Progenitor cell of endocrine pancreas (in vitro differentiated cells): ENCODE data around the gene LIPC. TPM values are rescaled to one million over a fixed set of nuclear protein-coding genes. Genes with fewer than 3 reads are reported as not detected.

ENCODE experiments used
- DNase-seq: peaks from one replicate; pipeline ENCODE4 v3.0.0; 2021; ENCODE audit warnings: low spot score; ENCODE audit not compliant: unreplicated experiment
- H3K27ac Mint-ChIP-seq: 2 replicates; pipeline ENCODE4 v1.8.0; 2021; ENCODE audit warnings: mild to moderate bottlenecking, moderate library complexity, mixed read lengths
- H3K27me3 Mint-ChIP-seq: 2 replicates; pipeline ENCODE4 v1.8.0; 2021; ENCODE audit warnings: mixed read lengths
- H3K36me3 Mint-ChIP-seq: 2 replicates; pipeline ENCODE4 v1.8.0; 2022; ENCODE audit warnings: mixed read lengths; ENCODE audit not compliant: insufficient read depth
- H3K4me1 Mint-ChIP-seq: 2 replicates; pipeline ENCODE4 v1.8.0; 2021; ENCODE audit warnings: low read depth, mixed read lengths
- H3K4me3 Mint-ChIP-seq: 2 replicates; pipeline ENCODE4 v1.8.0; 2021; ENCODE audit warnings: low read depth, mild to moderate bottlenecking, moderate library complexity, mixed read lengths
- H3K9me3 Mint-ChIP-seq: 2 replicates; pipeline ENCODE4 v1.8.0; 2021; ENCODE audit warnings: low read depth, mixed read lengths
- CTCF ChIP-seq: fragments of 200-600 bp; sonication (generic); IDR thresholded peaks from one replicate; pipeline ENCODE4 v1.5.0; 2021; ENCODE audit warnings: antibody characterized with exemption, mild to moderate bottlenecking; ENCODE audit not compliant: unreplicated experiment
- total RNA-seq: library from RNA; stranded (reverse); gene quantifications from 2 replicates; pipeline ENCODE4 v1.2.1, GENCODE V29; 2021

The LIPC gene
- total RNA-seq, 1 donor from 2014 or later, result 5.9 TPM

DNA sequence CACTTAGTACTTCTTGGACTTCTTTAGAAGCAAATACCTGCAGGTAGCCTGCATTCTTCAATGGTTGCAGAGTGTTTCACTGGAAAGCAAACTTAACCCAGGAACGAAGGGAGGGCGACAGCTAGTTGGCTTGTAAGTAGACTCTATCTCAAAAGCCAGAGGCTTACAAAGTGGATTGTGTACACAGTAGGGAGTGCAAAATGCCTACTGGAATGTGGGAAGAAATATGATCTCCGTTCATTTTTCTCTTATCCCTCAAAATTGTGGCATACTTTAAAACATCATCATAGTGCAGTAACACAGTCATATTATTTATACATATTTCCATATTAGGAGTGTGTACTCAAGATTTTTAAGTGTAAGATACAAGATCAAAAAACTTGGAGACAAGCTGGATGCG, 155.7 kb downstream of the LIPC start:
- H3K27me3 Mint-ChIP-seq, result no peaks in the 10 kb centered on the region
- H3K4me1 Mint-ChIP-seq, result peaks cover 40% of the 10 kb centered on the region
- no peaks in the 10 kb centered on the region for H3K36me3 Mint-ChIP-seq
- no peak overlapping the region for H3K27ac Mint-ChIP-seq
- no peak overlapping the region for H3K4me3 Mint-ChIP-seq
- TF ChIP-seq CTCF, result no peak
- H3K9me3 Mint-ChIP-seq, result peaks cover 5% of the 10 kb centered on the region
- no peak for DNase-seq

DNA sequence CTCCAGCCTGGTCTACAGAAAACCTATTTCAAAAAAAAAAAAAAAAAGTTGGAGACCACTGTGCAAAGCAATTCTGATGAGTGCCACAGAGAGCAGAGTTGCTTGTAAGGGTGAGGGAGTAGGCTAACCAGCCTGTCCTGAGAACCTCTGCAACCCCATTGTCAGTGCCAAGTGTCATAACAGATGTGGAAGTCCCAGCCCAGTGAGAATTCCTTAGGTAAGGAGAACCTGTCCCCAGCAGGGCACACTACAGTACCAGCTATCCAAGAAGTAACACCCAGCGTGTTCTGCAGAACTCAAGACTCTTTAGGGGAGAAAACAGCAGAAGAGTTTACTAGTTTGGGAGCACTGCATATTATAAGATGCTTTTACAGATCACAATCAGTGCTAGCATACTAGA, 156.3 kb downstream of the LIPC start:
- H3K9me3 Mint-ChIP-seq, result peaks cover 5% of the 10 kb centered on the region
- H3K4me3 Mint-ChIP-seq, result no peak overlapping the region
- H3K36me3 Mint-ChIP-seq, result peaks cover 1% of the 10 kb centered on the region
- peaks cover 40% of the 10 kb centered on the region for H3K4me1 Mint-ChIP-seq
- DNase-seq, result no peak
- TF ChIP-seq CTCF, result no peak
- no peak overlapping the region for H3K27ac Mint-ChIP-seq
- H3K27me3 Mint-ChIP-seq, result no peaks in the 10 kb centered on the region

DNA sequence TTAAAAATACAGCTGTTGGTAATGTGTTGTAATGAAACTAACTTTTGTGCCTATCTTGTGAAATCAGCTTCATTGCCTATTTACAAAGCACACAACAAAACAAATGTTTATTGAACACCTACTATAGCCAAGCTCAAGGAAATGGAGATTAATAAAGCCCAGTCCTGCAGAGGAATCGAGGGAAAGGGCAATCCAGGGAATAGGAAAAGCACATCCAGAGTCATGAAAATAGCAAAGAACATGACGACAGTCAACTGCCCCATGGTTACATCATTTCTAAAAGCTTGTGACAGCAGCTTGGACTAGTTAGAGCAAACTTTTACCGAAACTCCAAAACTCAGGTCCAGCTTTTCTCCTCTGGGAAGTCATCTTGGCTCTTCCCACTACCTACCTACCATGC, 157.3 kb downstream of the LIPC start:
- peaks cover 41% of the 10 kb centered on the region for H3K4me1 Mint-ChIP-seq
- no peak for DNase-seq
- peaks cover 4% of the 10 kb centered on the region for H3K36me3 Mint-ChIP-seq
- no peaks in the 10 kb centered on the region for H3K27me3 Mint-ChIP-seq
- no peak overlapping the region for H3K27ac Mint-ChIP-seq
- no peak for TF ChIP-seq CTCF
- no peaks in the 10 kb centered on the region for H3K9me3 Mint-ChIP-seq
- H3K4me3 Mint-ChIP-seq, result no peak overlapping the region

DNA sequence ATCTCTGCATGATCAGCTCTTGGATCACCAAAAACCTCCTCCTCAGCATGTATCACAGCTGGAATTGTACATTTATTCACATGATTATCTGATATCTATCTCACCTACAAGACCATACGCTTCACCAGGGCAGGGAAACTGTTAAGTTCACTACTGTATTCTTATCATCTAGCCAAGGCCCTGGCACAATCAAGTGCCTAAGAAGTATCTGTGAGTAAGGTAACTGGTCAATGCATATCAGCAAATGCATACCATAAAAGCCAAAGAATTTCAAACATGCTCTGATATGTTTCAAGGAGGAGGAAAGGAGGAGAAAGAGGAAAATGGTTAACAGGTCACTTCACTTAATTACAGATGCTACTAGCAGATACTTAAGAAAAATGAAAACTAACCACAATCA, 158.4 kb downstream of the LIPC start:
- H3K27me3 Mint-ChIP-seq, result no peaks in the 10 kb centered on the region
- H3K4me1 Mint-ChIP-seq, result peaks cover 47% of the 10 kb centered on the region
- no peak for DNase-seq
- H3K36me3 Mint-ChIP-seq, result peaks cover 5% of the 10 kb centered on the region
- peak overlapping the region; percentile 26 for H3K27ac Mint-ChIP-seq
- no peak overlapping the region for H3K4me3 Mint-ChIP-seq
- H3K9me3 Mint-ChIP-seq, result no peaks in the 10 kb centered on the region
- TF ChIP-seq CTCF, result no peak

DNA sequence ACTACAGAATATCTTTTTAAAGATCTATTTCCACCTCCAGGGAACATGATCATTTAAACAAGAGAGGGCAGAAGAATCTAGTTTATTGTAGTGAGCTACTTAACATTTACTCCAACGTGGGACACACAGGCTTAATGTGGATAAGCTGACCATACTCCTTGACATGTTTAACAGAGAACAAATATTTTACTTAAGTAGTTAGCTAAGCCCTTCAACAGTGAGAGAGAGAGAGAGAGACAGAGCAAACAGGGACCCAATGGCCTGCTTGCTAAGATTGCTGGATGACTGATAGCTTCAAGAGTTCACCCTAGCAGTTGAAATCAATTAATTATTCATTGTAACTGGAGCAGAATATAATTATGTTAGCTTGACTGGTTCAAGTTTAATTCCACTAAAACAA, 159.1 kb downstream of the LIPC start:
- Mint-ChIP-seq H3K9me3 (no peaks in the 10 kb centered on the region), H3K4me1 (peaks cover 49% of the 10 kb centered on the region), H3K4me3 (no peak overlapping the region), H3K36me3 (peaks cover 5% of the 10 kb centered on the region), H3K27me3 (no peaks in the 10 kb centered on the region), H3K27ac (peak overlapping the region; percentile 92)
- no peak for TF ChIP-seq CTCF
- no peak for DNase-seq
